A549 treated with DMSO at 1 μM for 4 hours (cell line): ENCODE data around the gene TRIM27. TPM values are rescaled to one million over a fixed set of nuclear protein-coding genes. Genes with fewer than 3 reads are reported as not detected.

Source experiments
- total RNA-seq: library from RNA; stranded (reverse); fragments of 200-300 nt; extraction: Qiagen RNA extraction; gene quantifications from 5 replicates; pipeline ENCODE4 v1.2.3, GENCODE V29; 2022; ENCODE audit warnings: low read depth

The TRIM27 gene
- total RNA-seq, result 40.7 to 48.8 TPM (median 45.8 TPM) in 5 replicates

GRCh38 chr6:28923318-28924102, at the start of gene TRIM27:
TRIM27 (minus strand) TSS chr6:28923985; CDS start chr6:28923632, 353 bp downstream.

Other genes starting within 250 kb of the TRIM27 start
- 0.15 to 0.37 TPM (median 0.19 TPM) in 5 replicates for gene ZNF311, start 81.3 kb upstream of the TRIM27 start, total RNA-seq
- gene OR2W1, start 121.2 kb upstream of the TRIM27 start, total RNA-seq, result not detected in 5 replicates
- gene OR2B3, start 163.3 kb upstream of the TRIM27 start, total RNA-seq, result not detected in 5 replicates
- gene OR2J1, start 175.5 kb upstream of the TRIM27 start, total RNA-seq, result not detected in 5 replicates
- gene OR2J3, start 184.1 kb upstream of the TRIM27 start, total RNA-seq, result not detected in 5 replicates
- not detected in 5 replicates for gene OR2J2, start 246.9 kb upstream of the TRIM27 start, total RNA-seq